Liver (tissue), 9 donors: ENCODE measurements around the gene LRPAP1. TPM values are rescaled to one million over a fixed set of nuclear protein-coding genes. Genes with fewer than 3 reads are reported as not detected.

Experiments used
- DNase-seq: peaks from one replicate; pipeline ENCODE4 v3.0.0-alpha.2; 2017; ENCODE audit warnings: low spot score
- H3K27ac ChIP-seq, 2 donors: one replicate each; pipeline ENCODE4 v1.7.0; 2013; ENCODE audit warnings: inconsistent platforms in 2 of 2, low read length in 2 of 2, control low read depth in 1 of 2, low read depth in 1 of 2, mild to moderate bottlenecking in 1 of 2
- H3K27me3 ChIP-seq, 4 donors: one replicate each; pipeline versions ENCODE4 v1.6.1 to v1.7.0; 2013; ENCODE audit warnings: low read length in 3 of 4, inconsistent platforms in 1 of 4, mild to moderate bottlenecking in 1 of 4, moderate library complexity in 1 of 4; ENCODE audit not compliant: control insufficient read depth in 4 of 4, insufficient read depth in 4 of 4
- H3K36me3 ChIP-seq, 4 donors: one replicate each; pipeline versions ENCODE4 v1.6.1 to v1.7.0; 2013; ENCODE audit warnings: low read length in 3 of 4, mild to moderate bottlenecking in 3 of 4, low read depth in 1 of 4, moderate library complexity in 1 of 4; ENCODE audit not compliant: control insufficient read depth in 4 of 4, insufficient read depth in 3 of 4
- H3K4me1 ChIP-seq, 4 donors: one replicate each; pipeline versions ENCODE4 v1.6.1 to v1.7.0; 2013; ENCODE audit warnings: low read length in 3 of 4, mild to moderate bottlenecking in 3 of 4, moderate library complexity in 1 of 4; ENCODE audit not compliant: control insufficient read depth in 4 of 4, insufficient read depth in 4 of 4
- H3K4me3 ChIP-seq, 3 donors: one replicate each; pipeline versions ENCODE4 v1.6.1 to v1.7.0; 2013; ENCODE audit warnings: low read length in 3 of 3, control low read depth in 1 of 3, low read depth in 1 of 3, mild to moderate bottlenecking in 1 of 3
- H3K9ac ChIP-seq, 2 donors: one replicate each; pipeline ENCODE4 v1.7.0; 2013; ENCODE audit warnings: low read length in 2 of 2, mild to moderate bottlenecking in 2 of 2, moderate library complexity in 2 of 2, control low read depth in 1 of 2, low read depth in 1 of 2
- H3K9me3 ChIP-seq, 4 donors: one replicate each; pipeline versions ENCODE4 v1.6.1 to v1.7.0; 2013; ENCODE audit warnings: low read length in 3 of 4; ENCODE audit not compliant: control insufficient read depth in 4 of 4
- EGR1 ChIP-seq, 2 donors: IDR thresholded peaks; 2 replicates each; pipeline ENCODE4 v1.6.1; 2016 to 2018; ENCODE audit warnings: antibody characterized with exemption in 2 of 2, low read depth in 2 of 2
- FOXA1 ChIP-seq: IDR thresholded peaks from 2 replicates; pipeline ENCODE4 v1.6.1; 2016; ENCODE audit warnings: antibody characterized with exemption
- FOXA2 ChIP-seq: IDR thresholded peaks from 2 replicates; pipeline ENCODE4 v1.6.1; 2016; ENCODE audit warnings: antibody characterized with exemption
- GABPA ChIP-seq, 2 donors: IDR thresholded peaks in 1 of 2; conservative IDR thresholded peaks in 1 of 2; 2 replicates each; pipeline ENCODE4 v1.6.1; 2016; ENCODE audit warnings: antibody characterized with exemption in 2 of 2, mild to moderate bottlenecking in 1 of 2, moderate library complexity in 1 of 2
- HNF4A ChIP-seq, 2 donors: conservative IDR thresholded peaks; 2 replicates each; pipeline ENCODE4 v1.6.1; 2016; ENCODE audit warnings: antibody characterized with exemption in 2 of 2, mild to moderate bottlenecking in 2 of 2
- HNF4G ChIP-seq: IDR thresholded peaks from 2 replicates; pipeline ENCODE4 v1.6.1; 2016; ENCODE audit warnings: antibody characterized with exemption
- NR2F2 ChIP-seq: IDR thresholded peaks from 2 replicates; pipeline ENCODE4 v1.6.1; 2016; ENCODE audit warnings: antibody characterized with exemption
- RAD21 ChIP-seq, 2 donors: IDR thresholded peaks; 2 replicates each; pipeline ENCODE4 v1.6.1; 2016; ENCODE audit warnings: antibody characterized with exemption in 2 of 2, mild to moderate bottlenecking in 2 of 2
- RXRA ChIP-seq, 2 donors: IDR thresholded peaks; 2 replicates each; pipeline ENCODE4 v1.6.1; 2017 to 2018; ENCODE audit warnings: antibody characterized with exemption in 2 of 2, mild to moderate bottlenecking in 1 of 2
- SP1 ChIP-seq: IDR thresholded peaks from 2 replicates; pipeline ENCODE4 v1.6.1; 2018; ENCODE audit warnings: antibody characterized with exemption, mild to moderate bottlenecking
- TAF1 ChIP-seq: conservative IDR thresholded peaks from 2 replicates; pipeline ENCODE4 v1.6.1; 2016; ENCODE audit warnings: antibody characterized with exemption, mild to moderate bottlenecking
- YY1 ChIP-seq: IDR thresholded peaks from 2 replicates; pipeline ENCODE4 v1.6.1; 2016; ENCODE audit warnings: antibody characterized with exemption, mild to moderate bottlenecking
- WGBS: extraction: QIAGEN DNeasy Blood & Tissue Kit; methylation state at CpG from one replicate; pipeline ENCODE4 v1.1.7; 2013; 5-methylcytosine and 5-hydroxymethylcytosine counted together
- polyA plus RNA-seq, 2 donors: library from polyadenylated mRNA; stranded (reverse) in 1 of 2; unstranded in 1 of 2; fragments of 200-250 nt in 1 of 2; fragments of >200 nt in 1 of 2; fragmentation: Nextera tagmentation in 1 of 2; extraction: Ambion mirVana in 1 of 2; gene quantifications; one replicate each; pipeline versions ENCODE4 v1.2.1 to v1.2.3, GENCODE V29; 2013 to 2015
- total RNA-seq, 2 donors: library from RNA; depleted of rRNA; stranded (reverse); fragments of >200 nt; gene quantifications; one replicate each; pipeline ENCODE4 v1.2.3, GENCODE V29; 2014
- TF ChIP-seq, protein P1 (sequence below): IDR thresholded peaks from 2 replicates; pipeline ENCODE4 v1.6.1; 2016; ENCODE audit warnings: antibody characterized with exemption
- TF ChIP-seq, protein P2 (sequence below): IDR thresholded peaks from 2 replicates; pipeline ENCODE4 v1.6.1; 2016; ENCODE audit warnings: antibody characterized with exemption
- TF ChIP-seq, protein P3 (sequence below): IDR thresholded peaks from 2 replicates; pipeline ENCODE4 v1.6.1; 2016; ENCODE audit warnings: antibody characterized with exemption, mild to moderate bottlenecking
- TF ChIP-seq, protein P4 (sequence below): IDR thresholded peaks from 2 replicates; pipeline ENCODE4 v1.6.1; 2016; ENCODE audit warnings: antibody characterized with exemption
- donor health status: healthy.
- donor health status: healthy.
- donor health status: healthy.
- donor health status: healthy.
- donor health status: healthy.

The LRPAP1 gene
- total and polyA plus RNA-seq, 4 donors, result 46.1 to 134 (median 108) TPM

DNA sequence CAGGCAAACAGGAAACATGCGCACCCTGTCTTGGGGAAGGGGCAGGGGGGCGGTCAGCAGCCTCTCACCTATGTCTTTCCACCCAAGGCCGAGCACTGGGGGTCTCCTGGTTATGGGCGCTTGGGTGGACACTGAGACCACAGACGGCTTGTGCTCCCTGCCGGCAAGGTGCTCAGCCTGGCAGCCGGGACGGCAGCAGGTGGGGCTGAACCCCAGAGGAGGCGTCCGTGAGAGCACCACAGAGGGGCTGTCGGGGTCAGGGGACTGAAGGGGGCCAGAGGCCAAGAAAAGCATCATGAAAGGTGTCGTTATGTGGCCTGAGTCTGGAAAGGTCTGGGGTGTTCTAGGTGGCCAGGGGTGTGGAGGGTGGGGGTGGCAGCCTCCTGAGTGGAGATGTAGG, 49.5 kb downstream of the LRPAP1 start:
- Histone ChIP-seq H3K4me3 (no peak overlapping the region), H3K9ac (no peak overlapping the region), H3K9me3 (no peaks in the 10 kb centered on the region), H3K36me3 (no peaks in the 10 kb centered on the region), H3K27ac (no peak overlapping the region), H3K27me3 (no peaks in the 10 kb centered on the region), H3K4me1 (peaks cover 0 to 3% (median 0%) of the 10 kb centered on the region in 4 donors)
- WGBS, result 85% methylated on average over 12 of the region's 12 CpGs
- no peak for DNase-seq
- TF ChIP-seq HNF4G, result no peak
- TF ChIP-seq, protein P1, sequence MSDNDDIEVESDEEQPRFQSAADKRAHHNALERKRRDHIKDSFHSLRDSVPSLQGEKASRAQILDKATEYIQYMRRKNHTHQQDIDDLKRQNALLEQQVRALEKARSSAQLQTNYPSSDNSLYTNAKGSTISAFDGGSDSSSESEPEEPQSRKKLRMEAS, result no peak
- TF ChIP-seq GABPA (IDR thresholded peaks at IDR 0.05 in 1 of 2, conservative IDR thresholded peaks at IDR 0.05 in 1 of 2), result no peak

DNA sequence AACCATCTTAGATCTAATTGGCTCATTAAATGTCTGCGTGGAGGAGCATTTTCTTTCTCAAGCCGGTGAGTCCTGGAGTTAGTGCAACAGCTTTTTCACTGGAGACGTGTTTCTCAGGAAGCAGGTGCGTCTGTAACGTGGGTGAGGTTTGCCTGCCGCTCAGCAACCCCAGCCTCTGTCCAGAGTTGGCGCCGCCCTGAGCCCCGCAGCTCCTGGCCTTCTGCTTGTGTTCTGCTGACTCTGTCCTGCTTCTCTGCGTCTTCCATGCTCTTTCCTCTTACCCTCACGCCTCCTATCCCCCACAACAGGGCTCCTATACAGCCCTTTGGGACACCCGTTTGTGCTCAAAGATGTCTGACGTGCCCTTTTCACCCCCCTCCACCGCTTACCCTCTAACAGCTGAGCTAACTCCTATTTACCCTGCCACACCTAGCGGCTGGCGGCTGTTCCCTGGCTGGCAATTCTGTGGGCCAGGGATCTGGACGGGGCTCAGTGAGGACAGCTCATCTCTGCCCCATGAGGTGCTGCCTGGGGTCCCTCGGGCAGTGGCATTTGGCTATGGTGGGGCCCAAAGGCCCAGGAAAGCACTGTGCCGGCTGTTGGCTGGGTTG, 50.3 kb downstream of the LRPAP1 start:
- Histone ChIP-seq H3K27me3 (no peaks in the 10 kb centered on the region), H3K4me1 (peaks cover 0 to 8% (median 2%) of the 10 kb centered on the region in 4 donors), H3K27ac (no peak overlapping the region), H3K9ac (no peak overlapping the region), H3K4me3 (no peak overlapping the region), H3K9me3 (no peaks in the 10 kb centered on the region), H3K36me3 (no peaks in the 10 kb centered on the region)
- DNase-seq, result no peak
- WGBS, result 71% methylated on average over 19 of the region's 19 CpGs
- TF ChIP-seq GABPA (IDR thresholded peaks at IDR 0.05 in 1 of 2, conservative IDR thresholded peaks at IDR 0.05 in 1 of 2) (no peak), RAD21 (IDR thresholded peaks at IDR 0.05) (no peak), HNF4G (no peak), RXRA (IDR thresholded peaks at IDR 0.05) (no peak), YY1 (no peak), NR2F2 (no peak), FOXA2 (no peak), TAF1 (no peak), HNF4A (conservative IDR thresholded peaks at IDR 0.05) (no peak), SP1 (no peak), EGR1 (IDR thresholded peaks at IDR 0.05; ENCODE audit: low read depth in 2 of 2) (no peak), FOXA1 (no peak)
- TF ChIP-seq, protein P2, sequence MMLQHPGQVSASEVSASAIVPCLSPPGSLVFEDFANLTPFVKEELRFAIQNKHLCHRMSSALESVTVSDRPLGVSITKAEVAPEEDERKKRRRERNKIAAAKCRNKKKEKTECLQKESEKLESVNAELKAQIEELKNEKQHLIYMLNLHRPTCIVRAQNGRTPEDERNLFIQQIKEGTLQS, result no peak
- TF ChIP-seq, protein P1, result no peak
- TF ChIP-seq, protein P3, sequence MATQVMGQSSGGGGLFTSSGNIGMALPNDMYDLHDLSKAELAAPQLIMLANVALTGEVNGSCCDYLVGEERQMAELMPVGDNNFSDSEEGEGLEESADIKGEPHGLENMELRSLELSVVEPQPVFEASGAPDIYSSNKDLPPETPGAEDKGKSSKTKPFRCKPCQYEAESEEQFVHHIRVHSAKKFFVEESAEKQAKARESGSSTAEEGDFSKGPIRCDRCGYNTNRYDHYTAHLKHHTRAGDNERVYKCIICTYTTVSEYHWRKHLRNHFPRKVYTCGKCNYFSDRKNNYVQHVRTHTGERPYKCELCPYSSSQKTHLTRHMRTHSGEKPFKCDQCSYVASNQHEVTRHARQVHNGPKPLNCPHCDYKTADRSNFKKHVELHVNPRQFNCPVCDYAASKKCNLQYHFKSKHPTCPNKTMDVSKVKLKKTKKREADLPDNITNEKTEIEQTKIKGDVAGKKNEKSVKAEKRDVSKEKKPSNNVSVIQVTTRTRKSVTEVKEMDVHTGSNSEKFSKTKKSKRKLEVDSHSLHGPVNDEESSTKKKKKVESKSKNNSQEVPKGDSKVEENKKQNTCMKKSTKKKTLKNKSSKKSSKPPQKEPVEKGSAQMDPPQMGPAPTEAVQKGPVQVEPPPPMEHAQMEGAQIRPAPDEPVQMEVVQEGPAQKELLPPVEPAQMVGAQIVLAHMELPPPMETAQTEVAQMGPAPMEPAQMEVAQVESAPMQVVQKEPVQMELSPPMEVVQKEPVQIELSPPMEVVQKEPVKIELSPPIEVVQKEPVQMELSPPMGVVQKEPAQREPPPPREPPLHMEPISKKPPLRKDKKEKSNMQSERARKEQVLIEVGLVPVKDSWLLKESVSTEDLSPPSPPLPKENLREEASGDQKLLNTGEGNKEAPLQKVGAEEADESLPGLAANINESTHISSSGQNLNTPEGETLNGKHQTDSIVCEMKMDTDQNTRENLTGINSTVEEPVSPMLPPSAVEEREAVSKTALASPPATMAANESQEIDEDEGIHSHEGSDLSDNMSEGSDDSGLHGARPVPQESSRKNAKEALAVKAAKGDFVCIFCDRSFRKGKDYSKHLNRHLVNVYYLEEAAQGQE, result no peak
- TF ChIP-seq, protein P4, sequence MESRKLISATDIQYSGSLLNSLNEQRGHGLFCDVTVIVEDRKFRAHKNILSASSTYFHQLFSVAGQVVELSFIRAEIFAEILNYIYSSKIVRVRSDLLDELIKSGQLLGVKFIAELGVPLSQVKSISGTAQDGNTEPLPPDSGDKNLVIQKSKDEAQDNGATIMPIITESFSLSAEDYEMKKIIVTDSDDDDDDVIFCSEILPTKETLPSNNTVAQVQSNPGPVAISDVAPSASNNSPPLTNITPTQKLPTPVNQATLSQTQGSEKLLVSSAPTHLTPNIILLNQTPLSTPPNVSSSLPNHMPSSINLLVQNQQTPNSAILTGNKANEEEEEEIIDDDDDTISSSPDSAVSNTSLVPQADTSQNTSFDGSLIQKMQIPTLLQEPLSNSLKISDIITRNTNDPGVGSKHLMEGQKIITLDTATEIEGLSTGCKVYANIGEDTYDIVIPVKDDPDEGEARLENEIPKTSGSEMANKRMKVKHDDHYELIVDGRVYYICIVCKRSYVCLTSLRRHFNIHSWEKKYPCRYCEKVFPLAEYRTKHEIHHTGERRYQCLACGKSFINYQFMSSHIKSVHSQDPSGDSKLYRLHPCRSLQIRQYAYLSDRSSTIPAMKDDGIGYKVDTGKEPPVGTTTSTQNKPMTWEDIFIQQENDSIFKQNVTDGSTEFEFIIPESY, result no peak
